HG03066 (cell line): ENCODE measurements around the gene OR10AD1.
A peak's percentile ranks its signal among the peaks of the same experiment; 100 is the strongest.

Experiments
- ATAC-seq: cut with Tn5 transposase; IDR thresholded peaks from one replicate; pipeline ENCODE4 v1.9.1; 2021; ENCODE audit warnings: low read depth; ENCODE audit not compliant: unreplicated experiment

OR10AD1 gene

GRCh38 chr12:48192861-48193260 lies 10.2 kb downstream of the OR10AD1 start:
- ATAC-seq, result no peak

- no peak for ATAC-seq
These were observed 12.0 kb downstream of the OR10AD1 start for GRCh38 chr12:48191096-48191495.

- ATAC-seq, result peak; percentile 58
These were observed 13.6 kb downstream of the OR10AD1 start for GRCh38 chr12:48189331-48190125.

- no peak for ATAC-seq
These were observed 15.0 kb downstream of the OR10AD1 start for GRCh38 chr12:48187916-48188695.

GRCh38 chr12:48185181-48185919 lies 17.7 kb downstream of the OR10AD1 start:
- ATAC-seq, result no peak

- no peak for ATAC-seq
These were observed 18.6 kb downstream of the OR10AD1 start for GRCh38 chr12:48184549-48184922.

- ATAC-seq, result no peak
These were observed 19.1 kb downstream of the OR10AD1 start for GRCh38 chr12:48183876-48184548.

GRCh38 chr12:48183091-48183875 lies 19.8 kb downstream of the OR10AD1 start, which contains the start of gene CCDC184:
CCDC184 (plus strand) TSS chr12:48183644; CDS start chr12:48184123, 479 bp downstream.
- ATAC-seq, result peak; percentile 82

GRCh38 chr12:48182631-48183030 lies 20.5 kb downstream of the OR10AD1 start:
- no peak for ATAC-seq

GRCh38 chr12:48180857-48181495 lies 22.1 kb downstream of the OR10AD1 start:
- no peak for ATAC-seq

- ATAC-seq, result no peak
These were observed 22.7 kb downstream of the OR10AD1 start for GRCh38 chr12:48180424-48180823.

GRCh38 chr12:48179466-48179865 lies 23.6 kb downstream of the OR10AD1 start:
- no peak for ATAC-seq

GRCh38 chr12:48177982-48178381 lies 25.1 kb downstream of the OR10AD1 start:
- no peak for ATAC-seq

GRCh38 chr12:48176417-48176751 lies 26.7 kb downstream of the OR10AD1 start:
- ATAC-seq, result no peak

GRCh38 chr12:48175613-48176416 lies 27.3 kb downstream of the OR10AD1 start:
- ATAC-seq, result no peak

- ATAC-seq, result no peak
These were observed 34.1 kb downstream of the OR10AD1 start for GRCh38 chr12:48169011-48169410.

GRCh38 chr12:48165089-48165981 lies 37.8 kb downstream of the OR10AD1 start:
- ATAC-seq, result no peak

- no peak for ATAC-seq
These were observed 38.6 kb downstream of the OR10AD1 start for GRCh38 chr12:48164451-48164850.
